Spleen (tissue), 10 donors: Measurements from ENCODE around the gene DERL2. TPM values are rescaled to one million over a fixed set of nuclear protein-coding genes. Genes with fewer than 3 reads are reported as not detected.

ENCODE experiments used
- polyA plus RNA-seq, 3 donors: library from polyadenylated mRNA; stranded (reverse); fragments of 200-250 nt; gene quantifications; one replicate each; pipeline ENCODE4 v1.2.1, GENCODE V29; 2013
- total RNA-seq, 7 donors: library from RNA; depleted of rRNA in 3 of 7; stranded (reverse); fragments of >200 nt in 3 of 7; fragmentation: NEBNext Ultra II Directional in 4 of 7; extraction: Animal tissue kit (Norgen Biotek cat#: 25700) in 4 of 7; gene quantifications; one replicate each; pipeline versions ENCODE4 v1.1.0 to v1.2.1, GENCODE V29; 2016 to 2021
- donor health status: healthy with polysubstance abuse.
- donor health status: DM: no; HTN: no; CAD: no; lungs with moderate emphysema.
- donor health status: DM: no; HTN: no; CAD: no.
- donor health status: Bipolar disorder and iron deficiency.
- donor health status: healthy.
- donor health status: DM: no; HTN: no; CAD: no.
- donor health status: DM: yes; HTN: yes; CAD: no.

The DERL2 gene
- total and polyA plus RNA-seq, 10 donors = 37.1 to 67.7 (median 51.5) TPM

Other genes with a start within 250 kb of the DERL2 start
- 10 to 100 TPM; 47.4 to 58.0 (median 52.7) TPM for gene RABEP1, start 203.9 kb downstream of the DERL2 start, total RNA-seq
- 10 to 100 TPM; 17.1 to 22.9 (median 20.5) TPM for gene RABEP1, start 203.9 kb downstream of the DERL2 start, polyA plus RNA-seq
- gene NUP88, start 66.5 kb downstream of the DERL2 start, total RNA-seq = 100 to 1,000 TPM in 2 of 7 donors, 10 to 100 TPM in 5; 67.8 to 107 (median 78.5) TPM
- 100 to 1,000 TPM in 2 of 3 donors, 10 to 100 TPM in 1; 89.3 to 131 (median 130) TPM for gene NUP88, start 66.5 kb downstream of the DERL2 start, polyA plus RNA-seq
- gene RPAIN, start 66.0 kb downstream of the DERL2 start, total RNA-seq = 10 to 100 TPM; 30.3 to 52.3 (median 40.5) TPM
- gene RPAIN, start 66.0 kb downstream of the DERL2 start, polyA plus RNA-seq = 10 to 100 TPM; 34.1 to 37.3 (median 34.5) TPM
- gene C1QBP, start 47.0 kb downstream of the DERL2 start, total RNA-seq = 100 to 1,000 TPM in 1 of 7 donors, 10 to 100 TPM in 6; 63.9 to 111 (median 82.2) TPM
- gene C1QBP, start 47.0 kb downstream of the DERL2 start, polyA plus RNA-seq = 100 to 1,000 TPM; 157 to 188 (median 166) TPM
- 10 to 100 TPM in 6 of 7 donors, 1 to 10 TPM in 1; 9.8 to 13.7 (median 12.1) TPM for gene DHX33, start 17.2 kb downstream of the DERL2 start, total RNA-seq
- 1 to 10 TPM; 4.1 to 5.8 (median 5.5) TPM for gene DHX33, start 17.2 kb downstream of the DERL2 start, polyA plus RNA-seq
- 10 to 100 TPM; 19.0 to 46.3 (median 21.8) TPM for gene MIS12, start 388 bp upstream of the DERL2 start, total RNA-seq
- 10 to 100 TPM; 15.5 to 19.3 (median 16.3) TPM for gene MIS12, start 388 bp upstream of the DERL2 start, polyA plus RNA-seq
- 100 to 1,000 TPM in 2 of 7 donors, 10 to 100 TPM in 5; 71.1 to 145 (median 79.0) TPM for gene NLRP1, start 98.3 kb upstream of the DERL2 start, total RNA-seq
- gene NLRP1, start 98.3 kb upstream of the DERL2 start, polyA plus RNA-seq = 10 to 100 TPM; 34.7 to 68.1 (median 62.0) TPM